ENCODE measurements around the gene MED22.
"Not testable (repeated sequence)": the region's sequence is repeated elsewhere in the genome, so short reads cannot be mapped to it uniquely, and the experiment has no call there.

DNA sequence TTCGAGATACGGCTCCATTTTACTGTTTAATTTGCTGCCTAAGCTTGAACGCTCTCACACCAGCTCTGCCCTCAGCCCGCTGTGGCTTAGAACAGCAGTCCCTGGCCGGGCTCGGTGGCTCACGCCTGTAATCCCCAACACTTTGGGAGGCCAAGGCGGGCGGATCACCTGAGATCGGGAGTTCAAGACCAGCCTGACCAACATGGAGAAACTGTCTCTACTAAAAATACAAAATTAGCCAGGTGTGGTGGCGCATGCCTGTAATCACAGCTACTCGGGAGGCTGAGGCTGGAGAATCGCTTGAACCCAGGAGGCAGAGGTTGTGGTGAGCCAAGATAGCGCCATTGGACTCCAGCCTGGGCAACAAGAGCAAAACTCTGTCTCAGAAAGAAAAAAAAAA lies 29.3 kb upstream of the MED22 start:
- TF ChIP-seq PPARA (CRISPR knock-in tag; IDR thresholded peaks at IDR 0.05; ENCODE audit: borderline replicate concordance); SNAI2 (CRISPR knock-in tag; IDR thresholded peaks at IDR 0.05); CREB5 (CRISPR knock-in tag; IDR thresholded peaks at IDR 0.05; ENCODE audit: low read depth); ARNTL (CRISPR knock-in tag; IDR thresholded peaks at IDR 0.05; ENCODE audit: borderline replicate concordance, low read depth); BACH2 (CRISPR knock-in tag; IDR thresholded peaks at IDR 0.05; ENCODE audit: borderline replicate concordance): not testable (repeated sequence)
- TF ChIP-seq, protein P1, sequence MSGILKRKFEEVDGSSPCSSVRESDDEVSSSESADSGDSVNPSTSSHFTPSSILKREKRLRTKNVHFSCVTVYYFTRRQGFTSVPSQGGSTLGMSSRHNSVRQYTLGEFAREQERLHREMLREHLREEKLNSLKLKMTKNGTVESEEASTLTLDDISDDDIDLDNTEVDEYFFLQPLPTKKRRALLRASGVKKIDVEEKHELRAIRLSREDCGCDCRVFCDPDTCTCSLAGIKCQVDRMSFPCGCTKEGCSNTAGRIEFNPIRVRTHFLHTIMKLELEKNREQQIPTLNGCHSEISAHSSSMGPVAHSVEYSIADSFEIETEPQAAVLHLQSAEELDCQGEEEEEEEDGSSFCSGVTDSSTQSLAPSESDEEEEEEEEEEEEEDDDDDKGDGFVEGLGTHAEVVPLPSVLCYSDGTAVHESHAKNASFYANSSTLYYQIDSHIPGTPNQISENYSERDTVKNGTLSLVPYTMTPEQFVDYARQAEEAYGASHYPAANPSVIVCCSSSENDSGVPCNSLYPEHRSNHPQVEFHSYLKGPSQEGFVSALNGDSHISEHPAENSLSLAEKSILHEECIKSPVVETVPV (CRISPR knock-in tag; IDR thresholded peaks at IDR 0.05), result not testable (repeated sequence)
